D341Med (cell line): Measurements from ENCODE around the gene COL4A1.

ENCODE experiments used
- DNase-seq: peaks from one replicate; pipeline ENCODE4 v3.0.0; 2012; ENCODE audit warnings: low spot score

COL4A1 gene

GRCh38 chr13:110236431-110236830, 70.5 kb downstream of the COL4A1 start:
- no peak for DNase-seq

GRCh38 chr13:110234532-110234931, 72.4 kb downstream of the COL4A1 start:
- no peak for DNase-seq

GRCh38 chr13:110233951-110234280, 73.0 kb downstream of the COL4A1 start:
- no peak for DNase-seq

- no peak for DNase-seq
These were observed 73.6 kb downstream of the COL4A1 start for GRCh38 chr13:110233181-110233950.

GRCh38 chr13:110232756-110233155, 74.2 kb downstream of the COL4A1 start:
- no peak for DNase-seq

- no peak for DNase-seq
These were observed 74.8 kb downstream of the COL4A1 start for GRCh38 chr13:110232142-110232541.

GRCh38 chr13:110231348-110232047, 75.5 kb downstream of the COL4A1 start:
- no peak for DNase-seq

GRCh38 chr13:110230661-110231347, 76.2 kb downstream of the COL4A1 start:
- no peak for DNase-seq

- no peak for DNase-seq
These were observed 76.9 kb downstream of the COL4A1 start for GRCh38 chr13:110229905-110230563.

- DNase-seq: no peak
These were observed 77.7 kb downstream of the COL4A1 start for GRCh38 chr13:110228936-110229904.

GRCh38 chr13:110227864-110228643, 78.9 kb downstream of the COL4A1 start:
- no peak for DNase-seq

GRCh38 chr13:110227416-110227815, 79.5 kb downstream of the COL4A1 start:
- no peak for DNase-seq

- DNase-seq: no peak
These were observed 81.1 kb downstream of the COL4A1 start for GRCh38 chr13:110225609-110226574.

- no peak for DNase-seq
These were observed 82.0 kb downstream of the COL4A1 start for GRCh38 chr13:110225003-110225402.

GRCh38 chr13:110224519-110224918, 82.4 kb downstream of the COL4A1 start:
- no peak for DNase-seq

- no peak for DNase-seq
These were observed 85.4 kb downstream of the COL4A1 start for GRCh38 chr13:110221406-110222117.

GRCh38 chr13:110220471-110220870, 86.5 kb downstream of the COL4A1 start:
- no peak for DNase-seq

- DNase-seq: no peak
These were observed 88.3 kb downstream of the COL4A1 start for GRCh38 chr13:110218581-110219201.
